Immature natural killer cell (primary cell): ENCODE data around the gene DLG1. TPM values are rescaled to one million over a fixed set of nuclear protein-coding genes. Genes with fewer than 3 reads are reported as not detected.

ENCODE experiments used
- DNase-seq, 3 donors: peaks; one replicate each; pipeline ENCODE4 v3.0.0; 2022; ENCODE audit warnings: mixed read lengths in 1 of 3
- H3K27ac Mint-ChIP-seq, 6 donors: one replicate each; pipeline ENCODE4 v1.8.0; 2020; ENCODE audit warnings: mixed read lengths in 6 of 6, mild to moderate bottlenecking in 5 of 6, inconsistent platforms in 4 of 6, moderate library complexity in 3 of 6
- H3K27me3 Mint-ChIP-seq, 3 donors: one replicate each; pipeline ENCODE4 v1.8.0; 2020 to 2021; ENCODE audit warnings: low read depth in 3 of 3, mild to moderate bottlenecking in 3 of 3, mixed read lengths in 3 of 3, moderate library complexity in 3 of 3, inconsistent platforms in 1 of 3
- H3K36me3 Mint-ChIP-seq, 3 donors: one replicate each; pipeline ENCODE4 v1.8.0; 2020; ENCODE audit warnings: mixed read lengths in 3 of 3, inconsistent platforms in 2 of 3, mild to moderate bottlenecking in 2 of 3
- H3K4me1 Mint-ChIP-seq, 2 donors: one replicate each; pipeline ENCODE4 v1.8.0; 2020; ENCODE audit warnings: inconsistent platforms in 2 of 2, mild to moderate bottlenecking in 2 of 2, mixed read lengths in 2 of 2, moderate library complexity in 1 of 2
- H3K4me3 Mint-ChIP-seq, 5 donors: one replicate each; pipeline ENCODE4 v1.8.0; 2020; ENCODE audit warnings: mild to moderate bottlenecking in 5 of 5, mixed read lengths in 5 of 5, inconsistent platforms in 3 of 5, moderate library complexity in 3 of 5
- H3K9me3 Mint-ChIP-seq, 6 donors: one replicate each; pipeline ENCODE4 v1.8.0; 2020; ENCODE audit warnings: mild to moderate bottlenecking in 6 of 6, mixed read lengths in 6 of 6, inconsistent platforms in 4 of 6, moderate library complexity in 3 of 6
- polyA plus RNA-seq, 3 donors: library from polyadenylated mRNA; unstranded; fragments of 300-500 nt; fragmentation: Illumina TruSeq; gene quantifications; one replicate each; pipeline ENCODE4 v1.2.3, GENCODE V29; 2021

DLG1 gene
- polyA plus RNA-seq, 3 donors from 2014 or later: 16.1 to 27.3 (median 26.3) TPM

- Mint-ChIP-seq H3K4me1 (peaks cover 0 to 10% of the 10 kb centered on the region in 2 donors), H3K27ac (no peak overlapping the region), H3K36me3 (peaks cover 0 to 4% (median 0%) of the 10 kb centered on the region in 3 donors), H3K4me3 (no peak overlapping the region), H3K27me3 (peaks cover 1 to 11% (median 8%) of the 10 kb centered on the region in 3 donors), H3K9me3 (no peaks in the 10 kb centered on the region)
- DNase-seq: no peak
Measured at GRCh38 chr3:197333901-197334639, 35.7 kb upstream of the DLG1 start.

GRCh38 chr3:197331131-197331530, 32.7 kb upstream of the DLG1 start:
- no peaks in the 10 kb centered on the region for H3K36me3 Mint-ChIP-seq
- no peaks in the 10 kb centered on the region for H3K9me3 Mint-ChIP-seq
- no peaks in the 10 kb centered on the region for H3K4me1 Mint-ChIP-seq
- no peak for DNase-seq
- H3K27ac Mint-ChIP-seq: no peak overlapping the region
- H3K27me3 Mint-ChIP-seq: peaks cover 1 to 11% (median 8%) of the 10 kb centered on the region in 3 donors
- H3K4me3 Mint-ChIP-seq: no peak overlapping the region

GRCh38 chr3:197329382-197329781, 31.0 kb upstream of the DLG1 start:
- DNase-seq: no peak
- Mint-ChIP-seq H3K27ac (no peak overlapping the region), H3K36me3 (no peaks in the 10 kb centered on the region), H3K27me3 (peaks cover 1 to 13% (median 8%) of the 10 kb centered on the region in 3 donors), H3K4me3 (no peak overlapping the region), H3K9me3 (no peaks in the 10 kb centered on the region), H3K4me1 (no peaks in the 10 kb centered on the region)

GRCh38 chr3:197328198-197328597, 29.8 kb upstream of the DLG1 start:
- Mint-ChIP-seq H3K27me3 (peaks cover 2 to 9% (median 8%) of the 10 kb centered on the region in 3 donors), H3K27ac (no peak overlapping the region), H3K4me1 (no peaks in the 10 kb centered on the region), H3K9me3 (no peaks in the 10 kb centered on the region), H3K4me3 (no peak overlapping the region), H3K36me3 (no peaks in the 10 kb centered on the region)
- DNase-seq: no peak

GRCh38 chr3:197327701-197328100, 29.3 kb upstream of the DLG1 start:
- Mint-ChIP-seq H3K9me3 (no peaks in the 10 kb centered on the region), H3K4me3 (no peak overlapping the region), H3K36me3 (no peaks in the 10 kb centered on the region), H3K4me1 (no peaks in the 10 kb centered on the region), H3K27me3 (peaks cover 2 to 9% (median 8%) of the 10 kb centered on the region in 3 donors), H3K27ac (no peak overlapping the region)
- no peak for DNase-seq

GRCh38 chr3:197325773-197326172, 27.4 kb upstream of the DLG1 start:
- Mint-ChIP-seq H3K27me3 (peaks cover 2 to 5% (median 3%) of the 10 kb centered on the region in 3 donors), H3K4me1 (no peaks in the 10 kb centered on the region), H3K9me3 (no peaks in the 10 kb centered on the region), H3K36me3 (no peaks in the 10 kb centered on the region), H3K27ac (no peak overlapping the region), H3K4me3 (no peak overlapping the region)
- no peak for DNase-seq

- no peaks in the 10 kb centered on the region for H3K4me1 Mint-ChIP-seq
- no peak for DNase-seq
- no peaks in the 10 kb centered on the region for H3K9me3 Mint-ChIP-seq
- H3K36me3 Mint-ChIP-seq: no peaks in the 10 kb centered on the region
- H3K27me3 Mint-ChIP-seq: peaks cover 8 to 17% (median 11%) of the 10 kb centered on the region in 3 donors
- no peak overlapping the region for H3K4me3 Mint-ChIP-seq
- no peak overlapping the region for H3K27ac Mint-ChIP-seq
Measured at GRCh38 chr3:197322149-197322548, 23.7 kb upstream of the DLG1 start.

GRCh38 chr3:197320582-197320981, 22.2 kb upstream of the DLG1 start:
- H3K4me3 Mint-ChIP-seq: no peak overlapping the region

GRCh38 chr3:197317250-197317963, 19.0 kb upstream of the DLG1 start:
- Mint-ChIP-seq H3K36me3 (no peaks in the 10 kb centered on the region), H3K27me3 (peaks cover 8 to 22% (median 9%) of the 10 kb centered on the region in 3 donors), H3K4me3 (no peak overlapping the region), H3K4me1 (no peaks in the 10 kb centered on the region), H3K9me3 (no peaks in the 10 kb centered on the region), H3K27ac (no peak overlapping the region)
- DNase-seq: no peak

More at GRCh38 chr3:197320582-197320981, 22.2 kb upstream of the DLG1 start:
- H3K27me3 Mint-ChIP-seq: peaks cover 8 to 17% (median 9%) of the 10 kb centered on the region in 3 donors
- H3K27ac Mint-ChIP-seq: no peak overlapping the region
- no peaks in the 10 kb centered on the region for H3K36me3 Mint-ChIP-seq
- DNase-seq: no peak
- H3K4me1 Mint-ChIP-seq: no peaks in the 10 kb centered on the region
- no peaks in the 10 kb centered on the region for H3K9me3 Mint-ChIP-seq

GRCh38 chr3:197312431-197312830, 14.0 kb upstream of the DLG1 start:
- no peak for DNase-seq
- no peaks in the 10 kb centered on the region for H3K4me1 Mint-ChIP-seq
- H3K27me3 Mint-ChIP-seq: peaks cover 6 to 14% (median 7%) of the 10 kb centered on the region in 3 donors
- no peaks in the 10 kb centered on the region for H3K9me3 Mint-ChIP-seq
- H3K4me3 Mint-ChIP-seq: no peak overlapping the region
- H3K27ac Mint-ChIP-seq: no peak overlapping the region
- no peaks in the 10 kb centered on the region for H3K36me3 Mint-ChIP-seq

- H3K27ac Mint-ChIP-seq: no peak overlapping the region
- no peak for DNase-seq
- no peak overlapping the region for H3K4me3 Mint-ChIP-seq
- H3K9me3 Mint-ChIP-seq: no peaks in the 10 kb centered on the region
- H3K36me3 Mint-ChIP-seq: no peaks in the 10 kb centered on the region
- H3K27me3 Mint-ChIP-seq: peaks cover 6 to 14% (median 7%) of the 10 kb centered on the region in 3 donors
- H3K4me1 Mint-ChIP-seq: no peaks in the 10 kb centered on the region
Measured at GRCh38 chr3:197311591-197311990, 13.2 kb upstream of the DLG1 start.

GRCh38 chr3:197309528-197310361, 11.3 kb upstream of the DLG1 start:
- H3K4me1 Mint-ChIP-seq: peaks cover 9 to 14% of the 10 kb centered on the region in 2 donors
- no peaks in the 10 kb centered on the region for H3K9me3 Mint-ChIP-seq
- no peaks in the 10 kb centered on the region for H3K36me3 Mint-ChIP-seq
- DNase-seq: no peak
- H3K27me3 Mint-ChIP-seq: peaks cover 8 to 19% (median 13%) of the 10 kb centered on the region in 3 donors
- H3K4me3 Mint-ChIP-seq: no peak overlapping the region
- no peak overlapping the region for H3K27ac Mint-ChIP-seq

GRCh38 chr3:197308591-197308990, 10.2 kb upstream of the DLG1 start:
- Mint-ChIP-seq H3K4me3 (no peak overlapping the region), H3K9me3 (no peaks in the 10 kb centered on the region), H3K27me3 (peaks cover 6 to 19% (median 9%) of the 10 kb centered on the region in 3 donors), H3K4me1 (peaks cover 11 to 19% of the 10 kb centered on the region in 2 donors), H3K36me3 (no peaks in the 10 kb centered on the region), H3K27ac (no peak overlapping the region)
- no peak for DNase-seq
